Glomerular visceral epithelial cell (primary cell): ENCODE data around the gene ADCY2.
A peak's percentile ranks its signal among the peaks of the same experiment; 100 is the strongest.

Experiments
- DNase-seq: peaks from one replicate; pipeline ENCODE4 v3.0.0-alpha.2; 2016; ENCODE audit errors: extremely low spot score

The ADCY2 gene

GRCh38 chr5:7828269-7828668 lies 432.3 kb downstream of the ADCY2 start:
- DNase-seq, result no peak

- DNase-seq, result no peak
Observed at GRCh38 chr5:7834982-7835381, 439.0 kb downstream of the ADCY2 start.

GRCh38 chr5:7837403-7837802 lies 441.5 kb downstream of the ADCY2 start:
- peak; percentile 70 for DNase-seq

- DNase-seq, result no peak
Observed at GRCh38 chr5:7842531-7842930, 446.6 kb downstream of the ADCY2 start.

- DNase-seq, result no peak
Observed at GRCh38 chr5:7844901-7845300, 449.0 kb downstream of the ADCY2 start.

- DNase-seq, result no peak
Observed at GRCh38 chr5:7845557-7845956, 449.6 kb downstream of the ADCY2 start.

- DNase-seq, result no peak
Observed at GRCh38 chr5:7846327-7846726, 450.4 kb downstream of the ADCY2 start.

GRCh38 chr5:7848296-7848695 lies 452.4 kb downstream of the ADCY2 start:
- no peak for DNase-seq

GRCh38 chr5:7849681-7850394 lies 453.9 kb downstream of the ADCY2 start:
- DNase-seq, result peak; percentile 27

- DNase-seq, result peak; percentile 36
Observed at GRCh38 chr5:7850395-7851239, 454.7 kb downstream of the ADCY2 start, which contains the start of gene CFAP90. Gene CFAP90 (minus strand): TSS chr5:7851133. CDS start chr5:7851021, 112 bp downstream.

GRCh38 chr5:7851240-7851592 lies 455.3 kb downstream of the ADCY2 start:
- DNase-seq, result no peak

GRCh38 chr5:7851617-7852289 lies 455.8 kb downstream of the ADCY2 start:
- no peak for DNase-seq

- DNase-seq, result no peak
Observed at GRCh38 chr5:7852542-7852941, 456.6 kb downstream of the ADCY2 start.

GRCh38 chr5:7852988-7853387 lies 457.1 kb downstream of the ADCY2 start:
- DNase-seq, result no peak

GRCh38 chr5:7855611-7856010 lies 459.7 kb downstream of the ADCY2 start:
- no peak for DNase-seq

- peak; percentile 42 for DNase-seq
Observed at GRCh38 chr5:7856855-7857254, 460.9 kb downstream of the ADCY2 start.

GRCh38 chr5:7857361-7857760 lies 461.4 kb downstream of the ADCY2 start:
- no peak for DNase-seq

GRCh38 chr5:7857926-7858632 lies 462.1 kb downstream of the ADCY2 start:
- no peak for DNase-seq

- no peak for DNase-seq
Observed at GRCh38 chr5:7866196-7866595, 470.3 kb downstream of the ADCY2 start.

- no peak for DNase-seq
Observed at GRCh38 chr5:7867260-7867659, 471.3 kb downstream of the ADCY2 start.

GRCh38 chr5:7868427-7868772 lies 472.5 kb downstream of the ADCY2 start:
- DNase-seq, result no peak
